Lower lobe of right lung (tissue), 2 donors: ENCODE data around the gene MYRF. TPM values are rescaled to one million over a fixed set of nuclear protein-coding genes. Genes with fewer than 3 reads are reported as not detected.
A peak's percentile ranks its signal among the peaks of the same experiment; 100 is the strongest.

Experiments
- ATAC-seq, 2 donors: fragments of 200-7000 bp; cut with Tn5 transposase; one replicate each; pipeline ENCODE4 v1.9.1; 2020 to 2022; ENCODE audit warnings: mild to moderate bottlenecking in 2 of 2, moderate library complexity in 2 of 2
- DNase-seq: peaks from one replicate; pipeline ENCODE4 v3.0.0-alpha.2; 2020
- H3K27ac ChIP-seq: fragments of 200-600 bp; one replicate; pipeline ENCODE4 v1.8.0; 2022
- H3K27me3 ChIP-seq: fragments of 200-600 bp; one replicate; pipeline ENCODE4 v1.8.0; 2022; ENCODE audit warnings: low read depth
- H3K36me3 ChIP-seq: fragments of 200-600 bp; one replicate; pipeline ENCODE4 v1.8.0; 2022; ENCODE audit warnings: mild to moderate bottlenecking
- H3K4me1 ChIP-seq: fragments of 200-600 bp; one replicate; pipeline ENCODE4 v1.8.0; 2022
- H3K4me3 ChIP-seq: fragments of 200-600 bp; one replicate; pipeline ENCODE4 v1.8.0; 2022; ENCODE audit warnings: mild to moderate bottlenecking
- H3K9me3 ChIP-seq: fragments of 200-600 bp; one replicate; pipeline ENCODE4 v1.8.0; 2022
- CTCF ChIP-seq: fragments of 200-600 bp; IDR thresholded peaks from one replicate; pipeline ENCODE4 v1.8.0; 2022; ENCODE audit warnings: antibody characterized with exemption, mild to moderate bottlenecking
- intact Hi-C: fragments of 100-400 bp; cut with DNase I; formaldehyde crosslinking; loops from one replicate; pipeline ENCODE4 v1.11.0; 2022
- total RNA-seq: library from RNA; stranded (reverse); fragmentation: NEBNext Ultra II Directional; extraction: Animal tissue kit (Norgen Biotek cat#: 25700); gene quantifications from one replicate; pipeline ENCODE4 v1.2.1, GENCODE V29; 2021
- donor health status: DM: no; HTN: yes; CAD: no; lungs with severe emphysema.

Gene MYRF
- total RNA-seq, 1 donor from 2014 or later: 37.9 TPM

- H3K27me3 ChIP-seq: no peaks in the 10 kb centered on the region
- no peak for TF ChIP-seq CTCF
- no peak overlapping the region for H3K4me3 ChIP-seq
- no peak for DNase-seq
- no peaks in the 10 kb centered on the region for H3K36me3 ChIP-seq
- peaks cover 30% of the 10 kb centered on the region for H3K4me1 ChIP-seq
- H3K27ac ChIP-seq: no peak overlapping the region
- peak in 1 of 2 donors; percentile 46 for ATAC-seq
- H3K9me3 ChIP-seq: no peaks in the 10 kb centered on the region
- intact Hi-C loops: no loop called here
These were observed 36.6 kb upstream of the MYRF start for GRCh38 chr11:61715867-61716266.

GRCh38 chr11:61716478-61717285, 35.8 kb upstream of the MYRF start:
- Histone ChIP-seq H3K4me1 (peaks cover 30% of the 10 kb centered on the region), H3K4me3 (no peak overlapping the region), H3K27ac (no peak overlapping the region), H3K9me3 (no peaks in the 10 kb centered on the region), H3K27me3 (no peaks in the 10 kb centered on the region), H3K36me3 (no peaks in the 10 kb centered on the region)
- ATAC-seq (no peak), DNase-seq (no peak)
- TF ChIP-seq CTCF: no peak
- intact Hi-C loops: no loop called here

DNA sequence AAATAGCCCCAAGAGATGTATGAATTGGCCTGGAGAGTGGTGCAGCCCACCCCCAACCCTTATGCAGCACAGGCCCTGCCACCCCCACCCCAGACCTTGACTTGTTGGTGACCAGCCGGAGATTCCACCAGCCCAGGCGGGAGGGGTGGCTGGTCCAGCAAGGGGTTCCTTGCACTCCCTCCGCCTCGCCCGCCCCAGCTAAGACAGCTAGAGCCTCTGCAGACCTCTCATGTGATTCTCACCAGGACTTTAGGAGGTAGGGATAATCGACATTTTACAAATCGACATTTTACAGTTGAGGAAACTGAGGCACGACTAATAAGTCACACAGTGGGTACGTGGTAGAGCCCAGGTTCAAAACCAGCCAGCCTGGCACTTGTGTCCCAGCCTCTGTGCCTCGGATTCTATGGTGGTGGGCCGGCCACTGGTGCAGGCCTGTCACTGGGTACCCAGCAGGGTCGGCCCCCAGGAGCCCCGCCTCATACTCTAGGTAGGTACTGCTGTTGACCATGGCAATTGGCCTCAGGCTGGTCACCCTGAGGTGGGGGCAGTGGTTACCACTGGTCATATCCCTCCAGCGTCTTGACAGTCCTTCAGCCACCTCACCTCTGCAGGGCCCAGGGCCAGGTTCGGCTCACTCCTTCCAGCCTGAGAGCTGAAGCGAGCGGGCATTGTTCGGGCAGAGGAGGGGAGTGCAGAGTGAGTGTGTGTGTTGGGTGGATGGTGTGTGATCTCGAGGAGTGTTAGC, 35.0 kb upstream of the MYRF start:
- Histone ChIP-seq H3K36me3 (no peaks in the 10 kb centered on the region), H3K27me3 (no peaks in the 10 kb centered on the region), H3K27ac (no peak overlapping the region), H3K4me3 (no peak overlapping the region), H3K4me1 (peaks cover 30% of the 10 kb centered on the region), H3K9me3 (no peaks in the 10 kb centered on the region)
- no peak for TF ChIP-seq CTCF
- DNase-seq (no peak), ATAC-seq (no peak)
- intact Hi-C loops: no loop called here

DNA sequence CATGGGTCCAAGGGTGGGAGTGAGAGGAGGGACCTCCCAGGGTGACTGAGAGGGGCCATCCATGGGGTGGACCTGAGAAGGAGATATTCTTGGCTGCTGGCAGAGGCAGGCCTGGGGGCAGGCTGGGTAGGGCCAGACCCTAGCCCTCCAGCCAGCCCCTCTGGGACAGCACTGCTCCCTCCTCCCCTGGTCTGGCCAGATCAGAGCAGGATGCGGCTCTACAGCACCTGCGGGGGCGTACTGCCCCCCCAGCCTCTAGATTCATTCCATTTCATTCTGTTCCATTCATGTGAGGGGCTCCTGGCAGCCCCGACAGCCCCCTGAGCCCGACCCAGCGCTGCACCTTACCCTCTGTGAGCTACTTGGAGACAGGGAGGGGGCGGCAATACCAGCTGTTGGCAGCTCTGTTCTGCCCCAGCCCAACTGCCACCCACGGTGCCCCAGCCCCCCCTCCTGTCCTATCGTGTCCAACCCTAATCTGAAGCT, 34.3 kb upstream of the MYRF start:
- ATAC-seq (peak in 1 of 2 donors; percentile 7), DNase-seq (no peak)
- no peaks in the 10 kb centered on the region for H3K27me3 ChIP-seq
- TF ChIP-seq CTCF: no peak
- no peaks in the 10 kb centered on the region for H3K36me3 ChIP-seq
- peaks cover 30% of the 10 kb centered on the region for H3K4me1 ChIP-seq
- peak overlapping the region; percentile 45 for H3K4me3 ChIP-seq
- no peaks in the 10 kb centered on the region for H3K9me3 ChIP-seq
- H3K27ac ChIP-seq: peak overlapping the region; percentile 56
- intact Hi-C loops: no loop called here

- Histone ChIP-seq H3K27ac (peak overlapping the region; percentile 56), H3K27me3 (no peaks in the 10 kb centered on the region), H3K4me1 (peaks cover 30% of the 10 kb centered on the region), H3K9me3 (no peaks in the 10 kb centered on the region), H3K36me3 (no peaks in the 10 kb centered on the region), H3K4me3 (peak overlapping the region; percentile 45)
- ATAC-seq: peak in 1 of 2 donors; percentile 26
- intact Hi-C loops: no loop called here
- no peak for DNase-seq
- TF ChIP-seq CTCF: no peak
These were observed 33.7 kb upstream of the MYRF start for GRCh38 chr11:61718621-61719302.
